Spleen (tissue), 7 donors: ENCODE data around the gene ALKBH7.

ENCODE experiments used
- CTCF ChIP-seq, 11 experiments: fragments of 200-600 bp in 7 of 11; fragments of 450-650 bp in 4 of 11; sonication (generic) in 4 of 11; IDR thresholded peaks in 8 of 11; conservative IDR thresholded peaks in 3 of 11; 1 replicate in 7 of 11; 2 replicates in 4 of 11; pipeline versions ENCODE4 v1.4.0 to v1.8.0; 2016 to 2021; ENCODE audit warnings: antibody characterized with exemption in 11 of 11, inconsistent platforms in 4 of 11, mild to moderate bottlenecking in 1 of 11
- POLR2A ChIP-seq, 3 donors: fragments of 450-650 bp; IDR thresholded peaks; one replicate each; pipeline ENCODE4 v1.5.1; 2017; ENCODE audit warnings: antibody characterized with exemption in 3 of 3, mild to moderate bottlenecking in 1 of 3
- donor health status: DM: no; HTN: no; CAD: no; lungs with moderate emphysema.
- donor health status: DM: no; HTN: no; CAD: no.
- donor health status: DM: no; HTN: no; CAD: no.

GRCh38 chr19:6379744-6380143 is 7.2 kb downstream of the ALKBH7 start:
- no peak for TF ChIP-seq POLR2A (IDR thresholded peaks at IDR 0.05)
- no peak for TF ChIP-seq CTCF (IDR thresholded peaks at IDR 0.05 in 8 of 11, conservative IDR thresholded peaks at IDR 0.05 in 3 of 11)
